Measurements from ENCODE around the gene PTPRJ.

PTPRJ gene

DNA sequence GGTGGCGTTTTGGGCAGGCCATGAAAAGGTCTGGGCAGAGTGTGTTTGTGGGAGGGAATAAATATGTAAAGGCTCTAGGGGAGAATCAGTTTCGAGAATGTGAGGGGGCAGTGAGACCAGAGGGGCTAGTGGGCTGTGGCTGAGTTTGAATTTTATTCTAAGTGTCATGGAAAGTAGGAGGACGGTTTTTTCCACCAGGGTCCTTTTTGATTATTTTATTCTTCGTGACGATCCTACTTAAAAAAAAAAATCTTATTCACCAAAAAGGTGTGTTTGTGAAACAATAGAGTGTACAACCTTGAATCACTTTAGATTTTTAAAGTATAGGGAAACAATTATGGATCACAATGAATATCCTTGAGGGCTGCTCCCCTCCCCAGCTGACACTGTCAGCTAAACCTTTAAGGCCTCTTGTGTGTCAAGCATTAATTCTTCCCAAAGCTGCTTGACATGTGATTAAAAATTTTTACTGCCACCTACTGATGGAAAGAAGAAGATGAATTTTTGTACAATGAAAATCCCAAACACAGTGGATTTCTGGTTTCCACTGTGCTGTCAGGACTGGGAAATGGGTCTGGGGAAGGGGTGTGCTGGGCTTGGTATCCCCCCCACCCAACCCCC lies 128.8 kb downstream of the PTPRJ start:
- Histone ChIP-seq H3K36me3 (ENCODE audit: insufficient read depth, low read length) (no peaks in the 10 kb centered on the region), H3K4me1 (ENCODE audit: insufficient read depth, low read length) (0 out of 2 replicates have a peak, but pooled peaks cover 6% of the 10 kb centered on the region), H3K9ac (ENCODE audit: low read depth, low read length) (no peak overlapping the region), H3K9me3 (ENCODE audit: control insufficient read depth, insufficient read depth, low read length) (no peaks in the 10 kb centered on the region)

DNA sequence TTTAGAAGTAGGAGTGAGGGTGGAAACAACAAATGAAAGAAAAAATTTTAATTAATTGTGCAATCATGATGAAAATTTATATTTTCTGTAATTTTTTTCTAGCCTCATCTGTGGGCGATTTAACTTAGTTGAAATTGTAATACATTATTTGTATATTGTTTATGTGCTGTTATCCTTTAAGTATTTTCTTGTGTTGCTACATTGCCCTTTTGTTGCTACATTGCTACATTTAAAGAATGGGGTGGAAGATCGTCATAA lies 130.1 kb downstream of the PTPRJ start:
- Histone ChIP-seq H3K9ac (ENCODE audit: low read depth, low read length) (no peak overlapping the region), H3K4me1 (ENCODE audit: insufficient read depth, low read length) (0 out of 2 replicates have a peak, but pooled peaks cover 6% of the 10 kb centered on the region), H3K9me3 (ENCODE audit: control insufficient read depth, insufficient read depth, low read length) (no peaks in the 10 kb centered on the region), H3K36me3 (ENCODE audit: insufficient read depth, low read length) (peaks cover 3% of the 10 kb centered on the region; the same call in 1 of the 2 replicates)

DNA sequence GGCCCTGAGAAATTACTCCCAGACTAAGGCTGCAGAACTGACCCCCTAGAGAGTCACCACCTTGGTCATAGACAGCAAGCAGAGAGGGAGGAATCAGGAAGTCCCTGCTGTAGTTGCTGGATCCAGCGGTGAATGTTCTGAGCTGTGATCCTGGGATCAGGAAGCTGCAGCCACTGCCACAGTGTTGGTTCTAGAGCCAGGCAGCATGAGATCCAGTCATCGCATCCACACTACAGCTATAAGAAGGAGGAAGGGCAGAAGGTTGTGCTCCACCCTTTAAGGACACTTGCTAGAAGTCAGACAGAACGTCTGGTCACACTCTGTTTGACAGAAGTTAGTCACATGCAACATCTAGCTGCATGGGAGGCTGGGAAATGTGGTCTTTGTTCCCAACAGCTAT lies 131.5 kb downstream of the PTPRJ start:
- peaks cover 3% of the 10 kb centered on the region; the same call in 1 of the 2 replicates for H3K36me3 ChIP-seq (ENCODE audit: insufficient read depth, low read length)

DNA sequence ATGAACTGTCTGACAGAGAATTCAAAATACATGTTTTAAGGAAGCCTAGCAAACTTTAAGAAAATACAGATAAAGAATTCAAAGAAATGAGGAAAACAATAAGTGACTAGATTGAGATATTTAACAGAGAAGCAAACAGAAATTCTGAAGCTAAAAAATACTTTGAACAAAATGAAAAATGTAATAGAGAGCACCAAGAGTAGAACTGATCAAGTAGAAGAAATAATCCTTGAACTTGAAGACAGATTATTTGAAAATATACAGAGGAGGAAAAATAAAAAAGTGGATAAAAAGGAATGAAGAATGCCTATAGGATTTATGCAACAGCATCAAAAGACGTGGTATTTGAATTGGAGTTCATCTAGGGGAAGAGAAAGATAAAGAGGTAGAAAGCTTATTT lies 134.4 kb downstream of the PTPRJ start:
- 0 out of 2 replicates have a peak, but pooled peaks cover under 1% of the 10 kb centered on the region for H3K4me1 ChIP-seq (ENCODE audit: insufficient read depth, low read length)
- H3K9ac ChIP-seq (ENCODE audit: low read depth, low read length): no peak overlapping the region
- H3K9me3 ChIP-seq (ENCODE audit: control insufficient read depth, insufficient read depth, low read length): no peaks in the 10 kb centered on the region
- peaks cover 3% of the 10 kb centered on the region; the same call in 1 of the 2 replicates for H3K36me3 ChIP-seq (ENCODE audit: insufficient read depth, low read length)

More for the DNA sequence above, 131.5 kb downstream of the PTPRJ start:
- Histone ChIP-seq H3K4me1 (ENCODE audit: insufficient read depth, low read length) (0 out of 2 replicates have a peak, but pooled peaks cover 6% of the 10 kb centered on the region), H3K9ac (ENCODE audit: low read depth, low read length) (no peak overlapping the region), H3K9me3 (ENCODE audit: control insufficient read depth, insufficient read depth, low read length) (no peaks in the 10 kb centered on the region)

DNA sequence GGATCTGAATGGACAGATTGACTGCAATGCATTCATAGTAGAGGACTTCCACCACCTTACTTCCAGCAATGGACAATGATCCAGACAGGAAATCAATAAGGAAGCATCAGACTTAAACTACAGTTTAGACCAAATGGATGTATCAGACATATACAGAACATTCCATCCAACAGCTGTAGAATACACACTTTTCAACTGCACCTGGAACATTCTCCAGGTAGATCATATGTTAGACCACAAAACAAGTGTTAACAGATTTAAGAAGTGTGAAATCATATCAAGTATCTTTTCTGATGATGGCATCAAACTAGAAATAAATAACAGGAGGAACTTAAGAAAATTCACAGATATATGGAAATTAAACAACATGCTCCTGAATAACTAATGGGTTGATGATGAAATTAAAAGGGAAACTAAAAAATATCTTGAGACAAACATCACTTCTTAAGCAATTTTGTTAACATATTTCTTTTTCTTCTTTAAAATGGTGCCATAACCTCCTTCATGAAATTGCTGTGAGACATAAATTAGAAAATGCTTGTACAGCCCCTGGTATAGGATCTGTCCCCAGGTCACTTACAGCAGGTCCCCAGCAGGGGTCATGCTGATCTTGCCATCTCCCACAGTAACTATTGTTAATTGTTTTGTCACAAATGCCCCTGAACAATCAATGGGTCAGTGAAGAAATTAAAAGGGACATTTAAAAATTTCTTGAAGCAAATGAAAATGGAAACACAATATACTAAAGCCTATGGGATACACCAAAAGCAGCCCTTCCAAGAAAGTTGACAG lies 136.3 kb downstream of the PTPRJ start:
- peaks cover 3% of the 10 kb centered on the region; the same call in 1 of the 2 replicates for H3K36me3 ChIP-seq (ENCODE audit: insufficient read depth, low read length)
- H3K9me3 ChIP-seq (ENCODE audit: control insufficient read depth, insufficient read depth, low read length): no peaks in the 10 kb centered on the region
- H3K9ac ChIP-seq (ENCODE audit: low read depth, low read length): no peak overlapping the region
- no peaks in the 10 kb centered on the region for H3K4me1 ChIP-seq (ENCODE audit: insufficient read depth, low read length)

DNA sequence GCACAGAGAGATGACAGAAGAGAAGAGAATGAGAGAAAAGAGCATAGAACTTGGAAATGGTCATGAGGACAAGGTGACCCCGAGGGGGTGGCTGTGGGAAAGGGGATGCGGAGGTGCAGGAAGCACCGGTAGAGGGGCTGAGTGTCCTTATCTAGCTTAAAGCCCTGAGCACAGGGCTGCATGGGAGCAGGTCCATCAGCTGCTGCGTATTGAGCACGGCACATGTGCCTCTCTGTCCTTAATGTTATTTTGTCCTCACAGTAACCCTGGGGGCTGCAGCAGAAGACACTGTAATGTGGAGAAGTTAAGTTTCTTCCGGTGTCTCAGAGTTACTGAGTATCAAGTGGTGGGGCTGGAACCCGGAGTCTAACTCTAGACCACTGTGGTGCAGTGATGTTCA lies 141.9 kb downstream of the PTPRJ start:
- Histone ChIP-seq H3K9ac (ENCODE audit: low read depth, low read length) (no peak overlapping the region), H3K36me3 (ENCODE audit: insufficient read depth, low read length) (peaks cover 6% of the 10 kb centered on the region), H3K9me3 (ENCODE audit: control insufficient read depth, insufficient read depth, low read length) (no peaks in the 10 kb centered on the region), H3K4me1 (ENCODE audit: insufficient read depth, low read length) (peaks cover 3% of the 10 kb centered on the region; the same call in 1 of the 2 replicates)

DNA sequence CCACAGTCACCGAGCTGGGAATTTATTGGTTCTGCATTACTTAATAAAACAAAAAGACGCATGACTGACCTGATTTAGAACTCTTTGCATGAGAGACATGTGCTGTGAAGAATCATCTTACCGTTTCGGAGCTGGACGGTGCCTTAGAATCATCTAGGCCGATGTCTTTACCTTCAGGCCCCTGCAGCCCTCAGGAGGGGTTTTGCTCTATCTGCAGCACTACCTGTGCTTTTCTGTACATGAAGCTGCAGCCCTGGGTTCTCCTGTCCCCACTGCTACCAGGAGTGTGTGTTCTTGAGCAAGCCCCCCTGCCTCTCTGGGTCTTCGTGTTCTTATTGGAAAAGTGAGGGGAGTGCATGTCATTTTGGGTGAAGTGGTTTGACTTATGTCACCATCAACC lies 142.3 kb downstream of the PTPRJ start:
- Histone ChIP-seq H3K36me3 (ENCODE audit: insufficient read depth, low read length) (peaks cover 6% of the 10 kb centered on the region), H3K4me1 (ENCODE audit: insufficient read depth, low read length) (peaks cover 3% of the 10 kb centered on the region; the same call in 1 of the 2 replicates), H3K9ac (ENCODE audit: low read depth, low read length) (no peak overlapping the region), H3K9me3 (ENCODE audit: control insufficient read depth, insufficient read depth, low read length) (no peaks in the 10 kb centered on the region)

DNA sequence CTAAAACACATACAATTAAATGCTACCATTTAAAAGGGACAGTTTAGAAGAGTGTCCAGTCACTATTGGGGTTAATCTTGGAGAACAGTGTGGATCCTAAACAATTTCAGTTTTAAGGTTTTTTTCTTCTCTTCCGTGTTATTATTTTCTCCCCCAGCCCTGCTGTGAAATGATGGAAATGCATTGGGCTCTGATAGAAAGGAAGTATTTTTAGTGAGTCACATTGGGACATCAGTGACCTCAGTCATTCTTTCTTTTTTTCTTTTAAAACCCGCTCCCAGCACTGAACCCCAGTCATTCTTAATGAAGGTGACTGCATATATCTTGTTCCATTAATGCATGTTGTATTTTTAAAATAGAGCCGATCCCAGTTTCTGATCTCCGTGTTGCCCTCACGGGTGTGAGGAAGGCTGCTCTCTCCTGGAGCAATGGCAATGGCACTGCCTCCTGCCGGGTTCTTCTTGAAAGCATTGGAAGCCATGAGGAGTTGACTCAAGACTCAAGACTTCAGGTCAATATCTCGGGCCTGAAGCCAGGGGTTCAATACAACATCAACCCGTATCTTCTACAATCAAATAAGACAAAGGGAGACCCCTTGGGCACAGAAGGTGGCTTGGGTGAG lies 143.0 kb downstream of the PTPRJ start:
- no peaks in the 10 kb centered on the region for H3K9me3 ChIP-seq (ENCODE audit: control insufficient read depth, insufficient read depth, low read length)
- no peak overlapping the region for H3K9ac ChIP-seq (ENCODE audit: low read depth, low read length)
- peaks cover 3% of the 10 kb centered on the region; the same call in 1 of the 2 replicates for H3K4me1 ChIP-seq (ENCODE audit: insufficient read depth, low read length)
- peaks cover 6% of the 10 kb centered on the region for H3K36me3 ChIP-seq (ENCODE audit: insufficient read depth, low read length)

DNA sequence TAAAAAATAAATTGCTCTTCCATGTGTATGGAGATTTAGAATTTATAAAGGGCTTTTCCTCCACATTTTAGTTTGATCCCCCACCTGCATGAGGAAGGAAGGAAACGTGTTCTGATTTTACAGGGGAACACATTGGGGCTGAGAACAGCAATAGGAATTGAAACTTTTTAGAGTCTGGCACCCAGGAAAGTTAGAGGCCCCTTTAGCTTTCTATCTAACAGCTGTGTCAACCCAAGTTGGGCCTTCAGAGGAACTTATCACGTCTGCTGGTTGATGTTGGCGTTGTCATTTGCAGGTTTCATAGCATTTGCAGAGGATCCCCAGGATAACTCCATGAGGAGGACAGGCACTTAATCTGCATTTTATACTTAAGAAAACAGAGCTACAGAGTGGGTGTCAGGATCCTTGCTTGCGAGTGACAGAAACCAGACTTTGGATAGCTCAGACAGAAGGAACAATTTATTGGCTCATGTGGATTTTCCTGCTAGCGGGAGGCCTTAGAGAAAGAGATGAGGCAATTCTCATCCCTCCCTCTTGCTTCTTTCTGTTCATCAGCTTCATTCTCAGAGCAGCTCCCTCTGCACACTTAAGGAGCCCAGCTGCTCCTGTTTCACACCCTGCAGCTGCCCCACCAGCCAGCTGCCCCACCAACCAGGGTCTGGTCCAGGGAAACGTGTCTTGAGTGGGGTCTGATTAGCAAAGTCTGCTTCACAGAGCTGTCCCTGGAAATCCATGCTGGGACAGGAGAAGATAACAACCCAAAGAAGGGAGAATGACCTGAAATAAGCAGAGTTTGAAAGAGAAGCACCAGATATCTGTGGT lies 143.8 kb downstream of the PTPRJ start:
- peaks cover 3% of the 10 kb centered on the region; the same call in 1 of the 2 replicates for H3K4me1 ChIP-seq (ENCODE audit: insufficient read depth, low read length)
- H3K9me3 ChIP-seq (ENCODE audit: control insufficient read depth, insufficient read depth, low read length): no peaks in the 10 kb centered on the region
- no peak overlapping the region for H3K9ac ChIP-seq (ENCODE audit: low read depth, low read length)
- peaks cover 11% of the 10 kb centered on the region for H3K36me3 ChIP-seq (ENCODE audit: insufficient read depth, low read length)

DNA sequence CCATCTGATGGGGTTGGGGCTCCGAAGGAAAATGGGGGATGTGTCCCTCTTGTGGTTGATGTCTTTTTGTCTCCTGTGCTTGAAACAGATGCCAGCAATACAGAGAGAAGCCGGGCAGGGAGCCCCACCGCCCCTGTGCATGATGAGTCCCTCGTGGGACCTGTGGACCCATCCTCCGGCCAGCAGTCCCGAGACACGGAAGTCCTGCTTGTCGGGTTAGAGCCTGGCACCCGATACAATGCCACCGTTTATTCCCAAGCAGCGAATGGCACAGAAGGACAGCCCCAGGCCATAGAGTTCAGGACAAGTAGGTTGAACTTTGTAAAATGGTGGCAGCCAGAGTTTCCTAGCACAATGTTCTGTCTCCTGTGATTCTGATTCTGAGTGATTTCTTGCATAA lies 144.5 kb downstream of the PTPRJ start:
- Histone ChIP-seq H3K9me3 (ENCODE audit: control insufficient read depth, insufficient read depth, low read length) (no peaks in the 10 kb centered on the region), H3K9ac (ENCODE audit: low read depth, low read length) (no peak overlapping the region), H3K4me1 (ENCODE audit: insufficient read depth, low read length) (peaks cover 3% of the 10 kb centered on the region; the same call in 1 of the 2 replicates), H3K36me3 (ENCODE audit: insufficient read depth, low read length) (peaks cover 11% of the 10 kb centered on the region)

DNA sequence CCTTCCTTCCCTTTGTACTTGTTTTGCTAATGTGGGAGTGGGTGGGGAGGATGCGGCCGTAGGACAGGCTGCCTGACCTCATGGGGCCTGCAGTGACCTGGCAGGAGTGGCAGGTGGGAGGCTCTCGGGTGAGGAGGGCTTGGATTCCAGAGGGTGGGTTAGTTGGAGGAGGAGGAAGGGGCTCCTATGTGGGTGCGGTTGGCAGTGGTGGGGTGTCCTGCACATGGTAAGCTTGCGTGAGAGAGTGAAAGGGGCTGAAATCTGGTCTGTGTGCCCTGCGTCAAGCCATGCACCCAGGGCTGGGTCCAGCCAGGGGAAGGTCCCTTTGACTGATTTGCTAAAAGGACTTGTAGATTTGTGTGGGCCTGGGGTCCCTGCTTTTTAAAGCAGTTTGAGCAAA lies 145.5 kb downstream of the PTPRJ start:
- peaks cover 3% of the 10 kb centered on the region; the same call in 1 of the 2 replicates for H3K4me1 ChIP-seq (ENCODE audit: insufficient read depth, low read length)
- H3K36me3 ChIP-seq (ENCODE audit: insufficient read depth, low read length): peaks cover 11% of the 10 kb centered on the region
- H3K9me3 ChIP-seq (ENCODE audit: control insufficient read depth, insufficient read depth, low read length): no peaks in the 10 kb centered on the region
- no peak overlapping the region for H3K9ac ChIP-seq (ENCODE audit: low read depth, low read length)

DNA sequence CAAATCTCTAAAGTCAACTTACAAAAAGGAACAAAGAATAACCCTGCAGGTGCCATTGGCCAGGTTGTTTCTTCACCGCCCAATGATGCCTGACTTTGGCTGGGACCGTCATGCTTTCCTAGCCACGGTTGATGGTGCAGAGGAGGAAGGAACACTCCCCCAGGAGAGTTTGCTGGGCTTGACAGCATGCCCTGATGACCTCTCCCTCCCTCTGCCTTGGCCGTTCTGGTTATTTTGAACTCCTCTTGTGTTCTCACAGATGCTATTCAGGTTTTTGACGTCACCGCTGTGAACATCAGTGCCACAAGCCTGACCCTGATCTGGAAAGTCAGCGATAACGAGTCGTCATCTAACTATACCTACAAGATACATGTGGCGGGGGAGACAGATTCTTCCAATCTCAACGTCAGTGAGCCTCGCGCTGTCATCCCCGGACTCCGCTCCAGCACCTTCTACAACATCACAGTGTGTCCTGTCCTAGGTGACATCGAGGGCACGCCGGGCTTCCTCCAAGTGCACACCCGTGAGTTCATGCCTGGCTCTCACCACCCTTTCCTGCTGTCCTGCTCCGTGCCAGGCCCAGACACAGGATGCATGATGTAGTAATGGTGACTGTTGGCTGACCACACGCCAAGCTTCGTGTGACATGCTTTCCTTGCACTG lies 147.3 kb downstream of the PTPRJ start:
- Histone ChIP-seq H3K9me3 (ENCODE audit: control insufficient read depth, insufficient read depth, low read length) (no peaks in the 10 kb centered on the region), H3K36me3 (ENCODE audit: insufficient read depth, low read length) (peaks cover 11% of the 10 kb centered on the region), H3K4me1 (ENCODE audit: insufficient read depth, low read length) (peaks cover 3% of the 10 kb centered on the region; the same call in 1 of the 2 replicates), H3K9ac (ENCODE audit: low read depth, low read length) (no peak overlapping the region)

DNA sequence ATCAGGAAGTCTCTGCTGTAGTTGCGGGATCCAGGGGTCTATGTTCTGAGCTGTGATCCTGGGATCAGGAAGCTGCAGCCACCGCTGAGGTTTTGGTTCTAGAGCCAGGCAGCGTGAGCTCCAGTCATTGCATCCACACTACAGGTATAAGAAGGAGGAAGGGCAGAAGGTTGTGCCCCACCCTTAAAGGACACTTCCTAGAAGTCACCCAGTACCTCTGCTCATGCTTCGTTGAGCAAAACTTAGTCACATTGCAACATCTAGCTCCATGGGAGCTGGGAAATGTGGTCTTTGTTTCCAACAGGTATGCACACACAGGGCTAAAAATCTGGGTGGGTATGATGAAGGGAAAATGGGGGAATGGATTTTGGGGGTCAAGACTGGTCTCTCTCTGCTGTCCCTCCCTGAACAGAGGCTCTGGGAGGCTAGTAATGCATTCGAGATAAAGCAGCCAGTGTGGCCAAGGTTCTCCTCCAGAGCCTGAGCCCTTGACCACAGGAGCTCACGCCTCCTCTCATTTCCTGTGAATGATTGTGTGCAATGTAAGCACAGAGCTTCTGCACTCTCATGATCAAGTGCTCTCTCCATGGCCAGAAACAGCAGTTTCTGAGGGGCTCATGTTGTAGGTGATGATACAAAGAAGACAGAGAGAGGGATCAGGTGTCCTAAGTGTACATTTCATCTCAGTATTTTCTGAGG lies 149.5 kb downstream of the PTPRJ start:
- H3K9ac ChIP-seq (ENCODE audit: low read depth, low read length): no peak overlapping the region
- H3K4me1 ChIP-seq (ENCODE audit: insufficient read depth, low read length): peaks cover 3% of the 10 kb centered on the region; the same call in 1 of the 2 replicates
- no peaks in the 10 kb centered on the region for H3K9me3 ChIP-seq (ENCODE audit: control insufficient read depth, insufficient read depth, low read length)
- H3K36me3 ChIP-seq (ENCODE audit: insufficient read depth, low read length): peaks cover 5% of the 10 kb centered on the region

All from ES-I3 (cell line).